Iris pigment epithelial cell (primary cell): ENCODE results near the gene PSG1.
"Not testable (repeated sequence)": the region's sequence is repeated elsewhere in the genome, so short reads cannot be mapped to it uniquely, and the experiment has no call there.

Experiments
- DNase-seq: peaks from one replicate; pipeline ENCODE4 v3.0.0-alpha.2; 2011; ENCODE audit warnings: low read depth

The PSG1 gene

DNA sequence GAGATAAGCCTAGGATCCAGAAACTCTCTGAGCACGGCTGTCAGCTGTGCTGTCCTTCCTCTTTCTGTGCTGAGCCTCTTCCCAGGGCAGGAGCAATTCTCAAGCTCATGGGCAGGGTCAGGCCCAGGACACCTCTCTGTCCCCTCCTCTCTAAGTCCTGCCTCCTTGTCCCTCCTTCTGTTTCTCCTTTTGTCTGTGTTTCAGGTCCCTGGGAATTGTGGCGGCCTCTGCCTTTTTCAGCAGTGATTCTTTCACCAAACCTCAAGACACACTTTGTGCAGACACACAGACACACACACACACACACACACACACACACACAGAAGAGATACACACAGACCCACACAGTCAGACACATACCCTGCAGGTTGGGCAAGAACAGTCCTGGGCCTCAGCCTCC is at the start of gene PSG1:
PSG1 (minus strand) TSS at position 101 of the 400 bp plus-strand sequence. CDS start 132 bp downstream, outside the sequence.
- DNase-seq = no peak

DNA sequence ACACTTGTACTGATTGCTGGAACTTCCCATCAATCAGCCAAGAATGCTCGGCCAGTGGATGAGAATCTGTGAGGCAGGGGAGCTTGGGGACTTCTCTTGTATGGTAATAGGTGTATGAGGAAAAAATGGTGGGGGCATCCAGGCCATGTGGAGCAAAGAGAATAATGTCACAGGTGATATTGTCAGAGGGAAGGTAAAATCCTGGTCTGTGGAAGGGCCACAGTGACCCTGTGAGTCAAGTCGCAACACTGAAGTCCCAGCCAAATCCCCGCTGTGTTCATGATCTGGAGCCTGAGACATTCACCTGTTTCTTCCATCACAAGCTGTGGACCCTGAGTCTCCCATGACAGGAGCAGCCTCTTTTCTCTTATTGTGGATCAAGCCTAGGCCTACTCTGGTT is 49.4 kb upstream of the PSG1 start:
- no peak for DNase-seq

DNA sequence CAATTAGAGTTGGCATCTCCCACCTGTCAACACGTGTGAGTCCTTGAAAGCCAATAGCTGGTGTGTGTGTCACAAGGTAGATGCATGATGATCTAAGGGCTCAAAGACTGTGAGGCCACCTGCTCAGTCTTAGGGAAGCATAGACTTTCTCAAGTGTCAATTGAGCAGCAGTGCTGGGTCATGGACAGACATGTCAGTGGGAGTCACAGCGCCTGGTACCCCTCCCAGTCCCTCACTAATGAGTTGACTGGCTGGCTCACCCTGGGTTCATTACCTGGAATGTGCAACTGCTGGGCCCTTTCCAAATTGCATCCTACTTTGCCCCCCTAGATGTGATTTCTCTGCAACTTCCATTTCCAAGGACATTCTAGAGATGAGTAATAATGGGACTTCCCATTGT is 47.3 kb upstream of the PSG1 start:
- no peak for DNase-seq

DNA sequence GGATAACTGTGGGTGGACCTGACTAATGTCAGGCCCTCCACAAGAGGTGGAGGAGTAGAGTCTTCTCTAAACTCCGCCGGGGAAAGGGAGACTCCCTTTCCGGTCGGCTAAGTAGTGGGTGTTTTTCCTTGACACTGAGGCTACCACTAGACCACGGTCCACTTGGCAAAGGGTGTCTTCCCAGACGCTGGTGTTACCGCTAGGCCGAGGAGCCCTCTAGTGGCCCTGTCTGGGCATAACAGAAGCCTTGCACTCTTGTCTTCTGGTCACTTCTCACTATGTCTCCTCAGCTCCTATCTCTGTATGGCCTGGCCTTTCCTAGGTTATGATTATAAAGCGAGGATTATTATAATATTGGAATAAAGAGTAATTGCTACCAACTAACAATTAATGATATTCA is 43.6 kb upstream of the PSG1 start:
- DNase-seq = peak; percentile 71

DNA sequence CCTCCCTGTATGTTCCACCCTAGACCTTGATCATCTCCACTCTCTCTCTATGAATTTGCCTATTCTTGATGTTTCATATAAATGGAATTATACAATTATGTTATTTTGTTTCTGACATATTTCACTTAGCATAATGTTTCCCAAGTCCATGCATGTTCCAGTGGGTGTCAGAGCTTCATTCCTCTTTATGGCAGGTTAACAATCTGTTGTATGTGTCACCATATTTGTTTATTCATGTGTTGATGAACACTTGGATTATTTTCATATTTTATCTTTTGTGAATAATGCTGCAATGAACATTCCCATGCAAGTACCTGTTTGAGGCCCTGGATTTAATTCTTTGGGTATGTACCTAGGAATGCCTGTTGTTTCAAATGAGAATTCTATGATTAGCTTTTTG is 41.5 kb upstream of the PSG1 start:
- DNase-seq = not testable (repeated sequence)

- DNase-seq = no peak
These were observed 40.2 kb upstream of the PSG1 start for GRCh38 chr19:42919757-42920079.

GRCh38 chr19:42919070-42919756 is 39.7 kb upstream of the PSG1 start:
- not testable (repeated sequence) for DNase-seq

GRCh38 chr19:42918377-42919069 is 39.0 kb upstream of the PSG1 start:
- DNase-seq = not testable (repeated sequence)

- not testable (repeated sequence) for DNase-seq
These were observed 38.1 kb upstream of the PSG1 start, which contains the start of gene PSG6 for GRCh38 chr19:42917634-42918033. PSG6 (minus strand) TSS chr19:42917894; CDS start chr19:42917792, 102 bp downstream.

GRCh38 chr19:42916931-42917330 is 37.4 kb upstream of the PSG1 start:
- not testable (repeated sequence) for DNase-seq

DNA sequence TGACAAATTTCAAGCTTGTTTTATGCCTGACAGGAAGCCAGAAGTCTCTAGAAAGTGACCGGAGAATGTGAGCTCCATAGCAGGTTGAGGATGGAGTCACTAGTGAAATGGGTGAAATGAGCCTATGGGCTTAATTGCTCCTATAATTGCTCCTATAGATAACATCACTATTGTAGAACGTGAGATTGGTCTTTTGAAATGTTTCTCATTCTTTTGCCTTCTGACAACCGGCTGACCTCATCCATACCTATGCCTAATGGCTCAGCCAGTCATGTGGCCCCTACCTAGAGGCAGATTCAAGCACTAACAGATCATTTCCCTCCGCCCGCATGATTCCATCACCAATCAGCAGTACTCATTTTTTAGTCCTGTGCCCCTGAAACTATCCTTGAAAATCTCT is 34.0 kb upstream of the PSG1 start:
- DNase-seq = not testable (repeated sequence)

GRCh38 chr19:42912941-42913340 is 33.4 kb upstream of the PSG1 start:
- DNase-seq = not testable (repeated sequence)

GRCh38 chr19:42911731-42912130 is 32.2 kb upstream of the PSG1 start:
- not testable (repeated sequence) for DNase-seq

DNA sequence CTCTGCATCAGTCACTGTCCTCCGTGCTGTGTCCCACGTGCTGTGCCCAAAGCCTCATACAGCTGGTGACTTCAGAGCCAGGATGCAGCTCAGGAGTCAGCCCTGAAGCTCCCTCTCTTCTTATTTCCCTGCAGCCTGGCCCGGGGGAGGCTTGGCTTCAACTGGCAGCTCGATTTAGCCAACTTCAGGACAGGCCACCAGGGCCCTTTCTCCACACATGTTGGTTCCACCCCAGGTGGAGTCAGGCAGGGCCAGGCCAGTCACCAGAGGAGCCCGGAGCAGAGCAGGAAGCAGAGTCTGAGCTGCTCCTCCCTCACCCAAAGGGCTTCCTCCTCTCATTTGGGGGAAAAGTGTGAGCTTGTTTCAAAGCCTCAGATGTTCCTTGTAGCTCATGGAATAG is 26.6 kb upstream of the PSG1 start:
- not testable (repeated sequence) for DNase-seq

DNA sequence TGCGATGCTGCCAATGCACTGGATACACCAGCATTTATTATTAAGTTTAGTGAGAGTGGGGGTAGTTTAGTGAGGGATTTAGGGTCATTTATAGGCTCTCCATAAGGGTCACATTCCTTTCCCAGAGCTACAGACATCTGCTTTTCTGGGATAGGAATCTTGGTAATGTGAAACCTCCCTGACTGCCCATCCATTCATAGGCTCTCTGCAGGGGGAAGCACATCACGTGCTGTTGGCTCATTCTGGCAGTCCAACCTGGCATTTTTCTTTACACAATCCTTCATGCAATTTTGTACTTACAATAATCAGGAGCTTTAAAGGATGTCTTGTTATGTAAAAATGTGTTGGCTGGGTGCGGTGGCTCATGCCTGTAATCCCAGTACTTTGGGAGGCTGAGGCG is 21.0 kb upstream of the PSG1 start:
- not testable (repeated sequence) for DNase-seq

- DNase-seq = not testable (repeated sequence)
These were observed 20.2 kb upstream of the PSG1 start for GRCh38 chr19:42899674-42900073.

DNA sequence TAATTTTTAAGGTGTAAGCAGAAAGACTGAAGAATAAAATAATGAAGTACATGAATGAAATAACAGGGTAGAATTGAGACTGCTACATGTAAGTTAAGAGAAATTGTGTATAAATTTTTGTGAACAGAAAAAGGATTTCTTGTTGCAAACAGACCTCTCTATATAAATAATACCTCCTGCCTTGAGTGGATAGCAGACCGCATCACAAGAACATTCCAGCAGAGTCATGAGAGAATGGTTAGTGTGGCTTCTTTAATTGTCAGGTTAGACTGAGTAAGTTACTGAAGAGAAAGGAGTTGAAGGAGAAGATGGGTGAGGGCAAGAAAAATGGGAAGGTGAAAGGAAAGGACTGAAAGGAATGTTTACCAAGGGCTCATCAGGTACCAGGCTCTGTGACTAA is 19.6 kb upstream of the PSG1 start:
- peak; percentile 18 for DNase-seq

- DNase-seq = peak; percentile 7
These were observed 19.1 kb upstream of the PSG1 start for GRCh38 chr19:42898656-42899055.

DNA sequence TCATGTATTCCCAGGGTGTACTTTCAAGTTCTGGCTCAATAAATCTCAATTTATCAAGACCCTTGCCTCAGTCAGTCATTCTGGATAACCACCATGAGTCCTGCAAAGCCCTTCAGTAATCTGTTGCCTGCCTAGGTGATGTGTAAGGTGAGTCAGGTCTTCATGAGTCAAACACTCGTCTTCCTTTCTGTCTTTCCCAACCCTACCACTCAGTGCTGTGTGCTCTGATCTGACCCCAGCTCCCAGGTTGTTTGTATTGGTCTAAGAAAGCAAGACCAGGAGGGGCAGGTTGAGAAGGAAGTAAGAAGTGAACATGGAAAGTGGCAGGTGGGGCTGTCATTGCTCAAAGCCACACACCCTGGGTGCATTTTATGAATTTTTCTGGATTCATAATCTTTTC is 18.2 kb upstream of the PSG1 start:
- DNase-seq = not testable (repeated sequence)

DNA sequence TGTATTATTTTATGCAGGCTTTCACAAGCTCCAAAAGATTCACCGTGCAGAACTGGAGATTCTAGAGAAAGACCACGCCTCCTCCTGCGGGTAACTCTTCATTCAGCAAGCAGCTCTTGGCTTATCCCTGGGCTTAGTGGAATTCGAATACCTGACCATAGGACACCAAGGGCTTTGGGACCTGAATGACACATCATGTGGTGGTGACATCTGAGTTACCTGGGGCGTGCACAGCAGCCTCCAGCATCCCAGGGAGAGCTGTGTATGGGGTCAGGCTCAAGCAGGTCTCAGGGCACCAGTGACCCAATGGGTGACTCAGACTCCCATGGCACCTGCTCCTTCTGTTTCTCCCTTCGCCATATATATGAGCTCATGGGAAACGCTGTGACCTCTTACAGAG is 10.9 kb upstream of the PSG1 start:
- not testable (repeated sequence) for DNase-seq

GRCh38 chr19:42887876-42888445 is 8.4 kb upstream of the PSG1 start:
- DNase-seq = not testable (repeated sequence)

DNA sequence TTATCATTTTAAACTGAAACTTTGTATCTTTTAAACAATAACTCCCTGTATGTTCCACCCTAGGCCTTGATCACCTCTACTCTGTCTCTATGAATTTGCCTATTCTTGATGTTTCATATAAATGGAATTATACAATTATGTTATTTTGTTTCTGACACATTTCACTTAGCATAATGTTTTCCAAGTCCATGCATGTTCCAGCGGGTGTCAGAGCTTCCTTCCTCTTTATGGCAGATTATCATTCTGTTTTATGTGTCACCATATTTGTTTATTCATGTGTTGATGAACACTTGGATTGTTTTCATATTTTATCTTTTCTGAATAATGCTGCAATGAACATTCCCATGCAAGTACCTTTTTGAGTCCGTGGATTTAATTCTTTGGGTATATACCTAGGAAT is 3.2 kb upstream of the PSG1 start:
- DNase-seq = not testable (repeated sequence)

GRCh38 chr19:42882010-42882409 is 2.5 kb upstream of the PSG1 start:
- not testable (repeated sequence) for DNase-seq
